ENCODE results near the gene TMEM258. TPM values are rescaled to one million over a fixed set of nuclear protein-coding genes. Genes with fewer than 3 reads are reported as not detected.

TMEM258 gene
- total and polyA plus RNA-seq, 2 donors (not counting 3 experiments of a cell fraction or from before 2014, with no cell fraction given) = 140 to 534 TPM

GRCh38 chr11:61837411-61838005 lies 45.1 kb upstream of the TMEM258 start:
- H3K9me3 ChIP-seq (replicated peaks; ENCODE audit: control insufficient read depth, insufficient read depth, low read length) = no peaks in the 10 kb centered on the region
- TF ChIP-seq FOS (IDR thresholded peaks at IDR 0.05; ENCODE audit: borderline replicate concordance, insufficient read depth, low read length) (no peak), POLR2AphosphoS5 (IDR thresholded peaks at IDR 0.05; ENCODE audit: insufficient read depth, low read depth, low read length) (no peak), JUN (IDR thresholded peaks at IDR 0.05; ENCODE audit: borderline replicate concordance, insufficient read depth, insufficient read length, low read depth) (no peak), MYC (IDR thresholded peaks at IDR 0.05; ENCODE audit: low read depth, low read length) (no peak), MAX (IDR thresholded peaks at IDR 0.05; ENCODE audit: insufficient read depth, insufficient read length) (no peak), GATA2 (IDR thresholded peaks at IDR 0.05; ENCODE audit: insufficient read depth, insufficient read length, low read depth, low read length) (no peak), CTCF (IDR thresholded peaks at IDR 0.05; ENCODE audit: extremely low read depth in 1 of 2, insufficient read depth in 1 of 2, low read depth in 1 of 2, low read length in 2 of 2) (no peak), EZH2 (IDR thresholded peaks at IDR 0.05; ENCODE audit: borderline replicate concordance, low read depth, low read length, severe bottlenecking) (no peak), POLR2A (IDR thresholded peaks at IDR 0.05; ENCODE audit: low read depth, low read length) (no peak)
- no peaks in the 10 kb centered on the region for H3K27me3 ChIP-seq (ENCODE audit: control insufficient read depth in 2 of 2, insufficient read depth in 2 of 2, low read length in 2 of 2)
- H3K4me2 ChIP-seq (ENCODE audit: insufficient read depth, low read length) = no peak overlapping the region
- intact Hi-C loops (cut with micrococcal nuclease) (no loop called here), dilution Hi-C loops (cut with MboI; ENCODE audit: extremely low pct_ligation_motif_present, low sequenced_read_pairs) (no loop called here)
- no peak for DNase-seq (ENCODE audit: low read depth, low spot score)
- H2AFZ ChIP-seq (ENCODE audit: low read depth, low read length) = no peak overlapping the region
- H3K4me3 ChIP-seq (replicated peaks in 1 of 3; ENCODE audit: insufficient read depth in 1 of 3, low read depth in 1 of 3, low read length in 3 of 3) = no peak overlapping the region
- POLR2A ChIA-PET = no interaction called here
- no peak for FAIRE-seq
- no peak overlapping the region for H3K27ac ChIP-seq (ENCODE audit: insufficient read depth, low read depth, low read length)
- H3K9ac ChIP-seq (replicated peaks; ENCODE audit: extremely low read depth, insufficient read depth, low read length) = no peak overlapping the region
- peaks cover 72% of the 10 kb centered on the region for H3K79me2 ChIP-seq (ENCODE audit: control insufficient read depth, insufficient read depth, low read length)
- H3K36me3 ChIP-seq (ENCODE audit: control insufficient read depth in 2 of 2, extremely low read depth in 1 of 2, insufficient read depth in 2 of 2, low read length in 2 of 2) = peaks cover 29 to 35% of the 10 kb centered on the region in 2 experiments
- BruUV-seq (replicated peaks) = no TSS peak
- peaks cover 34% of the 10 kb centered on the region for H3K4me1 ChIP-seq (ENCODE audit: control insufficient read depth, extremely low read depth, insufficient read depth, low read length)
- CTCF ChIA-PET = interaction anchor here (5.7 kb wide), 1 partner anchor 41 kb away, joined by 38 read pairs; no protein-coding TSS in a partner anchor
- no peaks in the 10 kb centered on the region for H4K20me1 ChIP-seq (replicated peaks; ENCODE audit: control insufficient read depth, extremely low read depth, insufficient read depth, low read length)
- no peaks in the 10 kb centered on the region for H3K9me1 ChIP-seq (replicated peaks; ENCODE audit: control insufficient read depth, extremely low read depth, insufficient read depth, low read length)
